NCI-H82 (cell line): ENCODE data around the gene TBC1D14.
"Not testable (repeated sequence)": the region's sequence is repeated elsewhere in the genome, so short reads cannot be mapped to it uniquely, and the experiment has no call there.

Experiments used
- DNase-seq: peaks from one replicate; lab custom pipeline; 2025; lab: John Stamatoyannopoulos, UW

Gene TBC1D14

GRCh38 chr4:6972911-6973310 lies 63.3 kb downstream of the TBC1D14 start:
- no peak for DNase-seq

DNA sequence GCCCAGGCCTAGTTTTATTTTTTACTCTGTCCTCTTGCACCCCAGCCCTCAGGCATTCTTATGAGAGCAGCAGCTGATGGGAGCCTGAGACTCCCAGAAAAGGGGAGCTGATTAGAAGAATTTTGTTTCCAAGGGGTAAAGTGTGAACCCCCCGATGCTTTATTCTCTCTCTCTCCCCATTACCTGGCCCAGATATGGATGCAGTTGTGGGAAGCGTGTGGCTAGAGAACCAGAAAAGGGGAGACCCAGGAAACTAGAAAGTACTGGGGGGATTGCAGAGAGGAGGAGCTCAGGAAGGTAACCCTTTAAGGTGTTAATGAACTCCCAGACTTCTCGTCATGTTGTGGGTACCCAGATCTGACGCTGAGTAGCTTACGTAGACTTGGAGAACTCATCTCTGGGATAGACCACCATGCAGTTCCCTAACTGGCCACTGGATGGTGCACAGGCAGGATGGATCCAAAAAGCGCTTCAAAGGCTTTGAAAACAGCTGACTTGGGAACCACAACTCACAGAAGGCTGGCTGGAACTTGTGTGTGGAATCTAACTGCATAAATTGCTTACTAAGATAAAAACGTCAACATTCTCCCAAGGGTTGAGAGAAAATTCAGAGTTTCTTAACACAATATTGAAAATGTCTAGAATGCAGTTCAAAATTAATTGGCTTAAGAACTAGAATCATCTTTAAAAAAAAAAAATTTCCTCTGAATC lies 64.7 kb downstream of the TBC1D14 start:
- peak; percentile 81 for DNase-seq

DNA sequence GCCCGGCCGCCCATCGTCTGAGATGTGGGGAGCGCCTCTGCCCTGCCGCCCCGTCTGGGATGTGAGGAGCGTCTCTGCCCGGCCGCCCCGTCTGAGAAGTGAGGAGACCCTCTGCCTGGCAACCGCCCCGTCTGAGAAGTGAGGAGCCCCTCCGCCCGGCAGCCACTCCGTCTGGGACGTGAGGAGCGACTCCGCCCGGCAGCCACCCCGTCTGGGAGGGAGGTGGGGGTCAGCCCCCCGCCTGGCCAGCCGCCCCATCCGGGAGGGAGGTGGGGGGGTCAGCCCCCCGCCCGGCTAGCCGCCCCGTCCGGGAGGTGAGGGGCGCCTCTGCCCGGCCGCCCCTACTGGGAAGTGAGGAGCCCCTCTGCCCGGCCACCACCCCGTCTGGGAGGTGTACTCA lies 68.2 kb downstream of the TBC1D14 start:
- DNase-seq: not testable (repeated sequence)

- peak; percentile 2 for DNase-seq
Observed at GRCh38 chr4:6983544-6984142, 74.0 kb downstream of the TBC1D14 start.

GRCh38 chr4:6984612-6985425 lies 75.2 kb downstream of the TBC1D14 start:
- DNase-seq: no peak

- peak; percentile 63 for DNase-seq
Observed at GRCh38 chr4:6986072-6986780, 76.6 kb downstream of the TBC1D14 start.

- peak; percentile 94 for DNase-seq
Observed at GRCh38 chr4:6986781-6987587, 77.4 kb downstream of the TBC1D14 start.

- peak; percentile 64 for DNase-seq
Observed at GRCh38 chr4:6987588-6987961, 77.9 kb downstream of the TBC1D14 start.

GRCh38 chr4:6988016-6988715 lies 78.5 kb downstream of the TBC1D14 start:
- peak; percentile 7 for DNase-seq

- DNase-seq: no peak
Observed at GRCh38 chr4:6989331-6989923, 79.8 kb downstream of the TBC1D14 start.

DNA sequence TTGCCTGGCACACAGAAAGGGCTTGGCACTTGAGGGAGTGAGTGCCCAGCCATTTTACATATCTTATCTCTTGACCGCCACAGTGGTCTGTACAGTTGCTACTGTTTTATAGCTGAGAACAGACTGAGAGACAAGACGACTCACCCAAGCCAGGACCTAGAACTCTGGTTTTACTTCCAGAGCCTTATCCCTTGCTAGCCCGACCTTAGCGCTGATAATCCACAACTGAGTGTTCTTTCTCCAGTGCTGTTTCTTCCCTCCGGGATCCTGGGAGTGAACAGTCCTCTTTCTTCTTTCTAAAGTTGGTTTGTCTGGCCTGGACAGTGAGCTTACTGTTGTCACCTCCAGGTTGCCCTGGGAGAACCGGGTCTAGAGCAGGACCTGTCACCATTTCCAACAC lies 81.0 kb downstream of the TBC1D14 start:
- no peak for DNase-seq

- no peak for DNase-seq
Observed at GRCh38 chr4:6991249-6991648, 81.6 kb downstream of the TBC1D14 start.

DNA sequence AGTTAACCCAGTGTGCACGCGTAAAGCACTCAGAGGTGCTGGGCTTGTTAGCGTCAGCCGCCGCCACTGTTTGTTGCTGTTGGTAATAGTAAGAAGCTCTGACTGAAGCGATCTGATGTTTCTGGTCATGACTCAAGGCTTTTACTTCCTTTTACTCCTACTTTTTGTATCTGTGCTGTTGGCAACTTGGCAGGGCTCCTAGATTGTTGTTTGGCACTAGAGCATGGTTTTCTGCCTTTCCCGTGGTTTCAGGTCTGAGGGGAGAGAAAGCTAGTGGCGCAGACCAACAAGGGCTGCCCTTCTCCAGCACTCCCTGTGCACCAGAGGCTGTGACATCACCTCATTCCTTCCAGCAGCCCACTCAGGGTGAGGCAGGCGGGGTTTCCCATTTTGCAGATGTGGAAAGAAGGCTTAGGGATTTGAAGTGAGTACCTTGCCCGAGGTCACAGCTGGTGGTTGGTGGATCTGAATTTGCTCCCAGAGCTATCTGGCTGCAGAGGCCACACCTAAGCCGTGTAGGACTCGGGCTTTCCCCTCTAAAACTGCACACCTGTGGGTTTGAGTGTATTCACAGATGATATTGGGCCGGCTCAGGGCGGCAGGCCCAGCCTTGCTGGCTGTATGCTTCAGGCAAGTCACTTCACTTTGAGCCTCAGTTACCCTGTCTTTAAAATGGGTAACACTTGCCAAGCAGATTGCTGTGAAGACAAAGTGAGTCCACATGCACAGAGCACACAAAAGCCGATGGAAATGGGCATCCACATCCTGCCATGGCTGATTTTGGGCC lies 82.3 kb downstream of the TBC1D14 start:
- DNase-seq: no peak

GRCh38 chr4:6992728-6993677 lies 83.4 kb downstream of the TBC1D14 start:
- DNase-seq: no peak

DNA sequence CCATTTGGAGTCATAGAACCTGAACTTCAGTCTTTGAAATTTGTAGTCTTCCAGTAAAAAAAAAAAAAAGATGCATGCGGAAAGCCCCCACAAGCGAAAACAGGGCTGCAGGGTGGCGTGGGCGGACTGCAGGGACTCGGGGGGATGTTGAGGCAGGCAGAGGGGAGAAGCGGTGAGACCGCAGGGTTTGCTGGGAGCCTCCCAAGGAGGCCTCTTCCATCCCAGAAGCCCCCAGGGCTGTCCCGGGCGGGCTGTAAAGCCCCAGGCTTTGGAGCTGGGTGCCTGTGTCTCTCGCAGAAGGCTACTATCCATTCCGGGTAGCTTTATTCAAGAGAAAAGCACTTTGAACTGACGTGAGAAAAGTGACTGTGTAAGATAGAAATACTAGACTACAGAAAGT lies 86.9 kb downstream of the TBC1D14 start:
- DNase-seq: no peak

DNA sequence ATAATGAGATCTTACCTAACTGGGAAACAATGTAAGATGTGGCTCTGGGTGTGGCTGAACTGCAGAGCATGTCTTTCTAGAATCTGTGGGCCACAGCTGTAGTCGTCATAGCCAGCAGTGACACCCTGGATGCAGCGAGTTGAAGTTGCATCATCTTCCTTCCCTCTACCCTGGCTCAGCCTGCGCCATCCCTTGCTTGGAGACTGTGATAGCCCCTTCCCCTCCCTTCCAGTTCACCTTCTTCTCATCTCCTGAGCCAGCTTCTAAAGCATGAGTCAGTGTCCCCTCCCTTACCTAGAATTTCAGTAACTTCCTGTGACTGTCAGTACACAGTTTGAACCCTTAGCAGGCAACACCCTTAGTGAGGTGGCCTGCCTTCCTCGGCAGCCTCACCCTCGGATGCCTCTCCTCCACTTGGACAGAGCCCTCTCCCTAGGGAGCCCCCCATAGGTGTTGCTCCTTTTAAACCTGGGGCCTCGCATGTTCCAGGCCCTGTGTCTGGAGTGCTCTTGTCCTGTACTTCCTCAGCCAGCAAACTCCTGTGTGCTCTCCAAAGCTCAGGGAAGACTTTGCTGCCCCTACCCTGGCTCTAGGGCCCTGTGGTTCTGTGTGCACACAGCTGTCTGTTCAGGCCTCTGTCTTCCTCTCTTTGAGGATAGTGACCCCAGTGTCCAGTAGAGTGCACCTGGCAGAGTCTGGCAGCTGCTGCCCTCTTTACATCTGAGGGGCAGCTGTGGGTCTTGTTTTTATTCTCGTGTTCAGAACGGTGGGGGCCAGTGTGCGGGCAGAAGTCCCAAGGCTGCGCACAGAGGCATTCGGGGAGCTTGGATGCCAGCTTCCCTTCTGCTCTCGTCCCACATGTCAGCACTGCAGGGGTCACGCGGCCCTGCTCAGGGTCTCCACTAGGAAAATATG lies 89.8 kb downstream of the TBC1D14 start:
- DNase-seq: no peak

- no peak for DNase-seq
Observed at GRCh38 chr4:7000421-7001176, 91.0 kb downstream of the TBC1D14 start.
